H1 (cell line): ENCODE data around the gene KCNMB1. TPM values are rescaled to one million over a fixed set of nuclear protein-coding genes. Genes with fewer than 3 reads are reported as not detected.

Source experiments
- CTCF ChIA-PET: fragments of 300-600 bp; sonication (Branson Sonifier 250); formaldehyde crosslinking; loops from one replicate; lab custom pipeline; 2021; ENCODE audit not compliant: partially characterized antibody; lab: Charles Lee
- POLR2A ChIA-PET: fragments of 300-600 bp; sonication (Branson Sonifier 250); formaldehyde crosslinking; loops from one replicate; lab custom pipeline; 2021; ENCODE audit warnings: inconsistent platforms; ENCODE audit not compliant: partially characterized antibody; lab: Charles Lee
- DNase-seq, 2 experiments: peaks; one replicate each; pipeline versions ENCODE4 v3.0.0 to v3.0.0-alpha.2; 2010 to 2022; ENCODE audit warnings: low spot score in 2 of 2, low read depth in 1 of 2, mixed read lengths in 1 of 2
- FAIRE-seq: peaks from 2 replicates; lab custom pipeline; 2011; peaks lifted over from hg19 to GRCh38; lab: Jason Lieb, UNC
- H2AFZ ChIP-seq: 2 replicates; pipeline ENCODE4 v1.8.1; 2012; ENCODE audit warnings: low read length, inconsistent platforms
- H2AK5ac ChIP-seq: 2 replicates; pipeline ENCODE4 v1.6.1; 2013; ENCODE audit warnings: low read depth, low read length
- H2BK120ac ChIP-seq: replicated peaks from 2 replicates; pipeline ENCODE3; 2013; ENCODE audit warnings: low read depth, low read length, inconsistent platforms
- H2BK12ac ChIP-seq: 2 replicates; pipeline ENCODE4 v1.6.1; 2013; ENCODE audit warnings: low read depth, low read length
- H2BK15ac ChIP-seq: 2 replicates; pipeline ENCODE4 v1.6.1; 2013; ENCODE audit warnings: low read length
- H2BK20ac ChIP-seq: 2 replicates; pipeline ENCODE4 v1.6.1; 2013; ENCODE audit warnings: low read length
- H2BK5ac ChIP-seq: 2 replicates; pipeline ENCODE4 v1.6.1; 2013; ENCODE audit warnings: low read depth, low read length
- H3K14ac ChIP-seq: 2 replicates; pipeline ENCODE4 v1.6.1; 2013; ENCODE audit warnings: inconsistent platforms; ENCODE audit not compliant: insufficient read length
- H3K18ac ChIP-seq: 2 replicates; pipeline ENCODE4 v1.6.1; 2013; ENCODE audit warnings: low read length; ENCODE audit errors: extremely low read depth
- H3K23ac ChIP-seq: 2 replicates; pipeline ENCODE4 v1.6.1; 2013; ENCODE audit warnings: inconsistent platforms; ENCODE audit not compliant: insufficient read length
- H3K23me2 ChIP-seq: 2 replicates; pipeline ENCODE4 v1.6.1; 2013; ENCODE audit warnings: low read depth, low read length
- H3K27ac ChIP-seq: 2 replicates; pipeline ENCODE4 v1.6.1; 2011; ENCODE audit warnings: low read depth, low read length, inconsistent platforms
- H3K27me3 ChIP-seq, 4 experiments: replicated peaks in 1 of 4; 1 replicate in 1 of 4; 2 replicates in 3 of 4; pipeline versions ENCODE4 v1.6.1 to v1.8.1; 2011 to 2013; ENCODE audit warnings: low read length in 3 of 4, mild to moderate bottlenecking in 3 of 4, inconsistent platforms in 2 of 4, mixed read lengths in 2 of 4, moderate library complexity in 1 of 4; ENCODE audit not compliant: control insufficient read depth in 3 of 4, insufficient read depth in 3 of 4; ENCODE audit errors: extremely low read depth in 1 of 4
- H3K36me3 ChIP-seq, 4 experiments: 2 replicates each; pipeline versions ENCODE4 v1.6.1 to v1.8.1; 2011 to 2013; ENCODE audit warnings: mild to moderate bottlenecking in 4 of 4, low read length in 3 of 4, moderate library complexity in 2 of 4, control low read depth in 1 of 4, inconsistent platforms in 1 of 4; ENCODE audit not compliant: insufficient read depth in 4 of 4, control insufficient read depth in 2 of 4
- H3K4ac ChIP-seq: replicated peaks from 2 replicates; pipeline ENCODE3; 2013; ENCODE audit warnings: low read length, low read depth, mixed read lengths, inconsistent platforms; ENCODE audit not compliant: insufficient read length
- H3K4me1 ChIP-seq, 4 experiments: replicated peaks in 1 of 4; 1 replicate in 1 of 4; 2 replicates in 3 of 4; pipeline versions ENCODE4 v1.6.1 to v1.8.1; 2011 to 2013; ENCODE audit warnings: low read length in 3 of 4, inconsistent platforms in 2 of 4, mixed read lengths in 1 of 4; ENCODE audit not compliant: insufficient read depth in 4 of 4, control insufficient read depth in 3 of 4
- H3K4me2 ChIP-seq, 2 experiments: 2 replicates each; pipeline versions ENCODE4 v1.6.1 to v1.8.1; 2011 to 2013; ENCODE audit warnings: low read depth in 2 of 2, low read length in 2 of 2, control low read depth in 1 of 2, inconsistent platforms in 1 of 2, mild to moderate bottlenecking in 1 of 2; ENCODE audit not compliant: insufficient read depth in 1 of 2
- H3K4me3 ChIP-seq, 4 experiments: fragments of 200-600, 300-600 bp in 1 of 4; sonication (generic), shearing (Covaris generic), sonication (Bioruptor Twin) in 1 of 4; 2 replicates each; pipeline versions ENCODE4 v1.5.1 to v1.8.1; 2011 to 2016; ENCODE audit warnings: low read length in 4 of 4, low read depth in 3 of 4, control low read depth in 2 of 4, inconsistent platforms in 2 of 4, mild to moderate bottlenecking in 2 of 4, mixed read lengths in 1 of 4, moderate library complexity in 1 of 4; ENCODE audit not compliant: insufficient read depth in 2 of 4; ENCODE audit errors: extremely low read depth in 1 of 4
- H3K56ac ChIP-seq: replicated peaks from 2 replicates; pipeline ENCODE3; 2013; ENCODE audit warnings: low read depth, mild to moderate bottlenecking, mixed read lengths, low read length, inconsistent platforms; ENCODE audit not compliant: insufficient read length
- H3K79me1 ChIP-seq: 2 replicates; pipeline ENCODE4 v1.6.1; 2013; ENCODE audit warnings: low read depth, low read length, control low read depth
- H3K79me2 ChIP-seq, 2 experiments: 2 replicates each; pipeline versions ENCODE4 v1.6.1 to v1.8.1; 2012 to 2013; ENCODE audit warnings: low read length in 2 of 2, mild to moderate bottlenecking in 2 of 2, inconsistent platforms in 1 of 2; ENCODE audit not compliant: insufficient read depth in 2 of 2, control insufficient read depth in 1 of 2
- H3K9ac ChIP-seq, 4 experiments: replicated peaks in 1 of 4; 1 replicate in 1 of 4; 2 replicates in 3 of 4; pipeline versions ENCODE4 v1.6.1 to v1.8.1; 2011 to 2013; ENCODE audit warnings: low read depth in 3 of 4, low read length in 3 of 4, control low read depth in 2 of 4, mild to moderate bottlenecking in 2 of 4, moderate library complexity in 2 of 4, inconsistent platforms in 1 of 4; ENCODE audit errors: extremely low read depth in 1 of 4
- H3K9me3 ChIP-seq, 2 experiments: 2 replicates each; pipeline versions ENCODE4 v1.6.1 to v1.8.1; 2012 to 2013; ENCODE audit warnings: mild to moderate bottlenecking in 2 of 2, moderate library complexity in 2 of 2, control low read depth in 1 of 2, inconsistent platforms in 1 of 2, low read depth in 1 of 2, low read length in 1 of 2, mixed read lengths in 1 of 2; ENCODE audit not compliant: insufficient read depth in 2 of 2
- H4K20me1 ChIP-seq, 2 experiments: replicated peaks in 1 of 2; 2 replicates each; pipeline versions ENCODE3 to v1.8.1; 2011 to 2013; ENCODE audit warnings: inconsistent platforms in 2 of 2, low read length in 2 of 2, mild to moderate bottlenecking in 1 of 2; ENCODE audit not compliant: insufficient read depth in 2 of 2, control insufficient read depth in 1 of 2
- H4K5ac ChIP-seq: 2 replicates; pipeline ENCODE4 v1.6.1; 2013; ENCODE audit warnings: low read length, low read depth, mixed read lengths, inconsistent platforms; ENCODE audit not compliant: insufficient read length
- H4K8ac ChIP-seq: 2 replicates; pipeline ENCODE4 v1.8.0; 2013; ENCODE audit warnings: mild to moderate bottlenecking, moderate library complexity, low read length, inconsistent platforms; ENCODE audit not compliant: insufficient read depth; ENCODE audit errors: extremely low read depth
- H4K91ac ChIP-seq: replicated peaks from 2 replicates; pipeline ENCODE3; 2013; ENCODE audit warnings: low read length, mixed read lengths, inconsistent platforms; ENCODE audit not compliant: insufficient read length
- WGBS, 2 experiments: shearing (Covaris generic) in 1 of 2; methylation state at CpG; one replicate each; pipeline versions ENCODE4 v1.1.6 to v1.1.7; 2013 to 2015; ENCODE audit warnings: low lambda C conversion rate in 2 of 2, mixed read lengths in 2 of 2, inconsistent platforms in 1 of 2, low coverage in 1 of 2, missing lambda C conversion rate in 1 of 2; ENCODE audit not compliant: insufficient replicate concordance in 2 of 2, insufficient coverage in 1 of 2, insufficient read length in 1 of 2; ENCODE audit errors: extremely low coverage in 1 of 2, missing lambda C conversion rate in 1 of 2; 5-methylcytosine and 5-hydroxymethylcytosine counted together
- polyA plus RNA-seq, 7 experiments: library from polyadenylated mRNA; depleted of rRNA in 3 of 7; stranded (reverse) in 5 of 7; unstranded in 2 of 7; fragments of >200 nt in 5 of 7; fragments of 200-250 nt in 2 of 7; gene quantifications; 1 replicate in 5 of 7; 2 replicates in 1 of 7; 4 replicates in 1 of 7; pipeline versions ENCODE4 v1.2.1 to v1.2.3, GENCODE V29; 2011 to 2013; ENCODE audit warnings: missing spikeins in 2 of 7, mixed read lengths in 2 of 7
- total RNA-seq: library from RNA; stranded (reverse); fragmentation: NEBNext Ultra II Directional; extraction: Animal tissue kit (Norgen Biotek cat#: 25700); gene quantifications from 2 replicates; pipeline ENCODE4 v1.2.1, GENCODE V29; 2021

The KCNMB1 gene
- total and polyA plus RNA-seq, 2 of the 8 experiments (the other 6 are each of a cell fraction or from before 2014, with no cell fraction given): 0.08 to 0.19 TPM

GRCh38 chr5:170339780-170340167 lies 49.4 kb downstream of the KCNMB1 start:
- Histone ChIP-seq H4K5ac (no peak overlapping the region), H3K79me1 (no peaks in the 10 kb centered on the region), H3K79me2 (no peaks in the 10 kb centered on the region), H3K4me2 (no peak overlapping the region), H3K27me3 (no peaks in the 10 kb centered on the region), H3K14ac (no peak overlapping the region), H3K4me1 (peaks cover 6 to 11% (median 9%) of the 10 kb centered on the region in 4 experiments; a peak in 5 of 7 replicates), H3K4me3 (no peak overlapping the region), H2AK5ac (no peak overlapping the region), H4K8ac (no peak overlapping the region), H3K9ac (no peak overlapping the region), H3K23ac (no peak overlapping the region), H3K18ac (no peak overlapping the region), H2BK12ac (no peak overlapping the region), H3K9me3 (peaks cover 10 to 15% of the 10 kb centered on the region in 2 experiments; a peak in 3 of 4 replicates), H2BK20ac (no peak overlapping the region), H2BK120ac (no peak overlapping the region), H3K4ac (no peak overlapping the region), H4K91ac (no peak overlapping the region), H3K23me2 (no peaks in the 10 kb centered on the region), H4K20me1 (no peaks in the 10 kb centered on the region), H2AFZ (no peak overlapping the region), H3K56ac (no peak overlapping the region), H2BK15ac (no peak overlapping the region), H2BK5ac (no peak overlapping the region), H3K27ac (no peak overlapping the region), H3K36me3 (no peaks in the 10 kb centered on the region)
- FAIRE-seq (no peak), DNase-seq (no peak)
- CTCF ChIA-PET: interaction anchor here (0.8 to 5.9 kb wide), 41 partner anchors 9 to 266 kb away, joined by 3 to 77 read pairs (median 6); partner anchors contain the start of gene LCP2
- POLR2A ChIA-PET: no interaction called here
- WGBS, 2 experiments: 100% methylated on average over 1 of the region's 1 CpG; no CpG with 5 or more reads in 1 of the 2 experiments
